ENCODE measurements around the gene ZCCHC24. TPM values are rescaled to one million over a fixed set of nuclear protein-coding genes. Genes with fewer than 3 reads are reported as not detected.

The ZCCHC24 gene
- total and polyA plus RNA-seq, 4 donors: 7.8 to 23.9 (median 14.8) TPM

GRCh38 chr10:79391231-79392019 lies 54.0 kb downstream of the ZCCHC24 start:
- TF ChIP-seq TAF1 (conservative IDR thresholded peaks at IDR 0.05) (no peak), RXRA (IDR thresholded peaks at IDR 0.05) (no peak), CTCF (IDR thresholded peaks at IDR 0.05; ENCODE audit: low read depth, low read length, missing input control) (no peak), ZBTB33 (IDR thresholded peaks at IDR 0.05) (no peak), JUND (IDR thresholded peaks at IDR 0.05) (no peak), GABPA (IDR thresholded peaks at IDR 0.05 in 1 of 2, conservative IDR thresholded peaks at IDR 0.05 in 1 of 2) (no peak), HNF4G (IDR thresholded peaks at IDR 0.05) (no peak), NR2F2 (IDR thresholded peaks at IDR 0.05) (no peak), YY1 (IDR thresholded peaks at IDR 0.05) (no peak), RAD21 (IDR thresholded peaks at IDR 0.05) (no peak), EGR1 (IDR thresholded peaks at IDR 0.05; ENCODE audit: low read depth in 2 of 2) (no peak), REST (IDR thresholded peaks at IDR 0.05) (no peak), FOXA2 (IDR thresholded peaks at IDR 0.05) (no peak), HNF4A (conservative IDR thresholded peaks at IDR 0.05) (no peak), FOXA1 (IDR thresholded peaks at IDR 0.05) (no peak), MAX (IDR thresholded peaks at IDR 0.05) (no peak), ATF3 (IDR thresholded peaks at IDR 0.05) (no peak), SP1 (IDR thresholded peaks at IDR 0.05) (no peak)
- Histone ChIP-seq H3K36me3 (ENCODE audit: control insufficient read depth in 4 of 4, insufficient read depth in 3 of 4, low read depth in 1 of 4, low read length in 3 of 4) (peaks cover 0 to 21% (median 7%) of the 10 kb centered on the region in 4 donors), H3K4me1 (ENCODE audit: control insufficient read depth in 4 of 4, insufficient read depth in 4 of 4, low read length in 3 of 4) (peaks cover 5 to 44% (median 22%) of the 10 kb centered on the region in 4 donors), H3K9me3 (ENCODE audit: control insufficient read depth in 4 of 4, low read length in 3 of 4) (no peaks in the 10 kb centered on the region), H3K27ac (ENCODE audit: low read depth in 1 of 2, low read length in 2 of 2) (no peak overlapping the region), H3K27me3 (ENCODE audit: control insufficient read depth in 4 of 4, insufficient read depth in 4 of 4, low read length in 3 of 4) (no peaks in the 10 kb centered on the region), H3K4me3 (ENCODE audit: low read depth in 1 of 3, low read length in 3 of 3) (no peak overlapping the region), H3K9ac (ENCODE audit: low read depth in 1 of 2, low read length in 2 of 2) (no peak overlapping the region)
- 77% methylated on average over 12 of the region's 12 CpGs for WGBS
- peak; percentile 71 for DNase-seq (ENCODE audit: low spot score)

All from liver (tissue), 9 donors.